Inflammatory macrophage treated with lipopolysaccharide for 1 hour (primary cell): ENCODE data around the gene GPATCH2.
"Not testable (repeated sequence)": the region's sequence is repeated elsewhere in the genome, so short reads cannot be mapped to it uniquely, and the experiment has no call there.

Experiments
- DNase-seq, 2 donors: peaks; one replicate each; pipeline ENCODE4 v3.0.0-alpha.2; 2020 to 2022

Gene GPATCH2

DNA sequence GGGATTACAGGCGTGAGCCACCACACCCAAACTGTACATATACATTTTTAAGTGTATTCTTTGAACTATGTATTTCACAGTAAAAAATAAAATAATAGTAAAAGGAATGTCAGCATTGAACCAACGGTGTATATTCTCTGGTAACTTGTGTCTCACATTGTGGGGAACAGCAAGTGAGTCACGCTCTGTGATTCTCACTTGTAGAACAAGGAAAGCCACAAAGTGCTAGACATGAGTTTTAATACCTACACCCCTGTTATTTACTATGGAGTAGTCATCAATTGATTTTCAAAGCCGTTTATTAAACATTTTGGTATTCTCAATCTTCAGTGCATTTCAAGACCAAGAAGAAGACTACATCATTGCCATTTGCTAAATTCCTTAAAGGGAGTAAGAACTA, 197.2 kb downstream of the GPATCH2 start:
- no peak for DNase-seq

DNA sequence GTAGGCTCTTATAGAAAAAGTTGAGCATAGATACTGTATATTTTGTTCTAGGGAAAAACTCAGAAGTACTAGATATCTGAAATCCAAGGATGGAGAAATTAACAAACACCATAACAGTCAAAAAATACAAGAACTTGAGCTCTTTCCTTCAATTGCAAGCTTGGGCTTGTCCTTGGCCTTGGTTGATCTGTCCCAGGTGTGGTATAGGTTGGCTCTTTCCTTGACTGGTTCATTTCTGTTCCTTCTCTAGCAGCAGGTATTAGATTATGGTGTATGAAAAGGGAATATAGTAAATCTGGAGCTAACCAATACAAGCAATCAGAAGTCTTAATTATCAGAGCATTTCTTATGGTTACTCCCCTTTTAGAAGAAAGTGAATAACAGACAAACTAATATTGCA, 198.6 kb downstream of the GPATCH2 start:
- DNase-seq = no peak

DNA sequence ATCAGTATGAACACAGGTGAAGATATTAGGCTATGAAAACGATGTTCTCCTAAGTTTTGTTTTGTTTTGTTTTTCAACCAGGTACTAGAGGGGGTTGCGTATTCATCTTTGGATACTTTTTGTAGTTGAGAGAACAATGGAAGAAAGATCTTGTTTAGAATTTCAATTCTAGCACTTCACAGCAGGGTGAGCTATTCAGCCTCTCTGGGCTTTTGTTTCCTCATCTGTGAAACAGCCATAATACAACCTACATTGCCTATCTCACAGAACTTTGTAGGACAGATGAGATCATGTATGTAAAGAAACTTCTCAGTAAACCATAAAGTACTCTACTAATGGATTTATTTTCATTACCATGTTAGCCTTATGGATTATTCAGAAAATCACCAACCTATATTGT, 199.5 kb downstream of the GPATCH2 start:
- DNase-seq = no peak

DNA sequence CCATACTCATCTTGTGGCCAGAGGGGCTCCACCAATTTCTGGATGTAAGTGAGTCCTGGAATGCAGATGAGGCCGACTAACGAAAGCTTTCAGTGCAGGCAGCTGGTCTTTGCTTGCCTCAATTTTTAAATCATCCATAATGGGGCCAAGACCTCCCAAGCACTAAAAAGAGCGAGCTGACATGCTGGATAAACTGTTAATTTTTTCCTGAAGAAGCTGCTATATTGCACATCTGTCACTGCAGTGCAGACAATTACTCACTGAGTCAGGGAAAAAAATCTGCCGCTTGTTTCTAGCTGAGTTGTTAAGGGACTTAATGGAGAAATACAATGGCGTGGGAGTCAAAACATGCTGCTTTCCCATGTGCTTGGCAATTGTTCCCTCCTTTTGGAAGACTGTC, 205.5 kb downstream of the GPATCH2 start:
- DNase-seq = no peak

DNA sequence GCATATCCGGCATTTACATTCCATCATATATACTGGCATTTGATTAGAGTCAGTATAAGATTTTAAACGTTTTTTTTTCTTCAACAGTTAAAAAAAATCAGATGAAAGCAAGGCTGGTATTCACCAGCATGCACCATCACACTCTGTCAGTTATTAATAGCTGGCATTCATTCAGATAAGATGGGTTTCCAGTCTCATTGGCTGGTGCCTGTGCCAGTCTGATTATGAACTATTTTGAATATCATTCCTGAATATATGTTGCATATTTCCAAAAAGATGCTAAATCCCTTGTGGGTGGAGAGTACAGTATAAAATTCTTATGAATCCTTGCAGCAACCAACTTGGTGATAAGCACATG, 211.7 kb downstream of the GPATCH2 start:
- no peak for DNase-seq

DNA sequence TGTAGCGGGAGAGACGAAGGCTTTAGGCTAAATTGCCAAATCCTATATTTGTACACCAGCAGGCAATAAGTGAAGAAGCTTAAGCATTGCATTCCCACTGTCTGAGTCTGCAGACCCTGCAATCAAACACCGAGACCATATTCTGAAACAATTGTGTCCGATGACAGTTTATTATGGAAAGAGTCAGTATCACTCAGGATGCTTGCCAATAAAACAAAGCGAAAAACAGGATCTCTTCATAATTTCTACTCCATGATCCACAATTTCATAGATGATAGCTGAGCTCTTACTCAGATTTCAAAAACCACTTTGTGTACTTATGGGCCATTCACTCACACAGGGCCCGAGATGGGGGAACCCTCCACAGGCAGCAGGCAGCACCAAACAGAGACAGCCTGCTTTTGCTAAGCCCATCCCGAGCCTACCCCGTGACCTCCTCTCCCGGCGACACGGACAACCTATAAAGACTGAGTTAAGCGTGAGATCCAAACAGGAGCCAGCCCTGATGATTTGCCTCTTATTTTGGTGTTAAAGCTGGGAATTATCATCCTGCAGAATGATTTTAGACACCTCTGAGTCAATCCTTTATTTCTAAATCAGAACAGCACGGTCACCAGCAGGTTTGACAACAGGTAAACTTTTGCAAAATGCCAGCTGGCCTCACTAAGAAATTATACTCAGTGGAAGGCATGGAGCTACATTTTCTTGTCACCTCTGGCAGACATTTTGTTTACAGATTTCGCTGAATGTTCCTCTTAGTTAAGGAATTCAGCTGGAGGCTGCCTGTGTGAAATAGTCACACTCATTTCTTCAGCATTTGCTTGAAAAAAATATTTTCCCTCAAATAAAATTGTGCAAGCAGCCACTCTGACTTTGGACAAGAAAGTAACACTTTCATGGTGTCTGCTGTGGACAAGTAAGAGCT, 212.4 kb downstream of the GPATCH2 start:
- no peak for DNase-seq

DNA sequence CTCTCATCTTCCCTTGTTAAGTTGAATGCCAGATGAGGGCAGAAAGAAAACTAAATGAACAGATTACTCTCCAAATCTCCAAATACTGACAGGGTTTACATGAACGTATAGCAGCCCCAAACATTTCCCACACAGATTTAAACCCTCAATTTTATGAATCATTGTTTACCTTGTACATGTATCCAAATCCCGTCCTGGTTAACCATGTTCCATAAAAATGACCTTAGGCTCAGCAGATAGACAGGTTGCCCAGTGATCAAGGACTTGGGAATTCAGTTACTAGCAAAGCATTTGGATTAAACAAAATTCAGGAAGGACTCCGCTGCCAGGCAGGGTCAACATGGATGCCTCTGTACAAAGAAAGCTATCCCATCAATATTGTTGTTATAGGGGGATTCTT, 213.5 kb downstream of the GPATCH2 start:
- no peak for DNase-seq

DNA sequence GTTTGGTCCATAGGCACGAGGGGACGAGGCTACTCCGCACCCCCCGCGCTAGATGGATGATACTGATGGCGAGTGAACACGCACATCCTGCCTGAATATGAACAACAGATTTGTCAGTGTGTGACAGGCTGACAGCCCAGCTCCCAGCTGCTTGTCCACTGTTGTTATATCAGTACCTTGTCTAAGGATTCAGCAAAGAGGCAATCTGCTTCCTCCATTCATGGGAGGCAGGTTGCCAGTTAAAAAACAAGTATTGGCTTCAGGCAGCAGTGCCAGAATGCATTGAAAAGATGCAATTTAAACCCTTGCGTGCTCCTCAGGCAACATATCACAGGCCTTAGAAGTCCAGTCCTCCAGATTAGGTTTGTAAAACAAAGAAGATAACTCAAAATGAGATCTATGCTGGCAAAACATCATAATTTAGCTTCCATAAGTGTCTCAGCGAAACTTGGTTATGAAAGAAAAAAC, 223.3 kb downstream of the GPATCH2 start:
- no peak for DNase-seq

DNA sequence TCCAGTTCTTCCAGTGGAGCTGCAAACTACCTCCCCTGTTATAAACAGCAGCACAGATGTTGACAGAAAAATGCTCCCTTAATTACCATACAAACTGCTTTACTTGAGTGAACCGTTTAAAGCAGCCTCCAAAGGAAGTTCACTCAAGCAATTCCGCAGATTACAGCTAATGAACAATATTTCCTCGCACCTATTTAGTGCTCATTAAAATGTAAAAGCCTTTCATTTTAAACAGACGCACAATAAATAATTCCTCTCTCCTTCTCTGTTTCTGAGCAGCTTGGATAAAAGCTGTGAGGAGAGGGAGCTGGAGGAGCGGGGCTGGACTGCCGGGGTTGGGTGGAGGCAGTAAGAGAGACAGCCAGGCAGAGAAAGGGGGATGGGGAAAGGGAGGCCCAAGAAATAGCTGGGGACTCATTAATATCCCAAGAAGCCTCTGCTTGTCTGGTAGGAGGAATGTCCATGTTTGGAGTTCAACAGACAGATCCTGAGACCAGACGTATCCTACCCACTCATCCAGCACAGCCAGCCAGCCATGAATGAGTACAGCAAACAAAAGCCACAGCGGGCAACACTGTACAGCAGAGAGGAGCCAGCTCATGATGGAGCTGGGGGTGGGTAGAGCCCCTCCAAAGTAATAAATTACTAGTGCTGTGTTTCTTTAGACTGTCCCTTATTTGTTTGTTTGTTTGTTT, 227.7 kb downstream of the GPATCH2 start:
- DNase-seq = no peak

DNA sequence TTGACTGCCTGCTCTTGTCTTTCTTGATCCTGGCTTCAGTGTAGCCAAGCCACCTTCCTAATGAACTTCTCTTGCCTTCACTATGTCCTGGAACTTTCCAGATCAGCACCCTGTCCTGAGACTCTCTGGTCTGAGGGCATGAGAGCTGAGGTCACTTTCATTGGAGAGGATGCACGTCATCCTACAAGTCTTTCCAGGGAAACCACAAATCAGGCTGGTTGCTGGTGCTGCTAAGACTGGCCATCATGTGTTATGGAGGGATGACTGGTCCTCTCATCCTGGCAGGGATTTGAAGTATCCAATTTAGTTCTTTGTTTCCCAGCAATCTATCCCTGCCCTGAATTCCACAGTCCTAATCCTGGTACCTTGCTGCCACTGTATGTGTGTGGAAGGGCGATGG, 228.6 kb downstream of the GPATCH2 start:
- DNase-seq = no peak

DNA sequence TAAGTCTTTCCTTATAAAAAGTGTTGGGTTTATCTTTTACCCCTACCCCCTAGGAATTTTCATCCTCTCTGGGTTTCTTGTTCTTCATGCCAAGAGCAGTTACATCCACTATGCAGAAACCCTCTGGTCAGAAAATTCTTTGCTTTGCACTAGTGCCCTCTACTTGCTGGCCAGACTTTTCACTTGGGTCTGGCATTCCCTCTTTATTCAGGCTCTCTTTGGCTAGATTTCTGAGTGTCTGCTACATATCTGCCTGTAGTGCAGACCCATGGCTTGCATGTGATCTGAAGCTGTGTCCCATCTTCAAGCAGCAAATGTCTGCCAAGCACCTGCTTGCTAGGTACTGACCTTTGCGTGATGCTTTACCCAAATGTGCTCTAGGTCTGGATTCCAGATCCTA, 237.0 kb downstream of the GPATCH2 start:
- no peak for DNase-seq

DNA sequence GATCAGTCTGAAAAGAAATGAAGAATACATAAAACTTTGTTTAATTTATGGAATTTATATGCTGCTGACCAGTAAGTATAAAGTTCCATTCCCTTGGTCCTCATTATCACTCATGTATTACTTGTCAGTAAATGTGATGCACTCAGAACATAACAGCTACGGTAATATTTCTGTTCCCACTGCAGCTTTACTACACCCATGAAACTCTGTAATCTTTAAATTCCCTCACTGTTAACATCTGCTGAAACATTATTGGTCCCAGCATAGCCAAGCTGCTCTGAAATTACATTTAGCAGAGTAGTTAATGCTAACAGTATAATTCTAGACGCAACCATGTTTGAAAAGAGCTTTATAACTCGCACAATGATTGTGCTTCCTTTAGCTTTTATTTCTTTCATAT, 238.4 kb downstream of the GPATCH2 start:
- DNase-seq = no peak

DNA sequence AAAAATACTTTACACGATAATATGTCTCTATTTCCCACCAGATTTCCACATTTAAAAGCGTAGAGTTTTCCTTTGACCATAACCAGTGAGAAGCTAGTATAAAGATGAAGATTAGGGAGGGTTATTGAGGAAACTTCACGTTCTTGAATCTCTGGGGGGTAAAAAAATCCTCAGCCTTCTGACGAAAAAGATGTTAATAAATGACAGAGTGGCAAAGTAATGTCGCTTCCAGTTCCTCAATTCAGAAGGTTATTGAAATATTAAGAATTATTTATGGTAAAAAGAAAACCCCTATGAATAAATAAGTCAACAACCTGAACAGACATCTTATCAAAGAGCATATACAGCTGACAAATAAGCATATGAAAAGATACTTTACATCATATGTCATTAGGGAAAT, 241.0 kb downstream of the GPATCH2 start:
- no peak for DNase-seq

DNA sequence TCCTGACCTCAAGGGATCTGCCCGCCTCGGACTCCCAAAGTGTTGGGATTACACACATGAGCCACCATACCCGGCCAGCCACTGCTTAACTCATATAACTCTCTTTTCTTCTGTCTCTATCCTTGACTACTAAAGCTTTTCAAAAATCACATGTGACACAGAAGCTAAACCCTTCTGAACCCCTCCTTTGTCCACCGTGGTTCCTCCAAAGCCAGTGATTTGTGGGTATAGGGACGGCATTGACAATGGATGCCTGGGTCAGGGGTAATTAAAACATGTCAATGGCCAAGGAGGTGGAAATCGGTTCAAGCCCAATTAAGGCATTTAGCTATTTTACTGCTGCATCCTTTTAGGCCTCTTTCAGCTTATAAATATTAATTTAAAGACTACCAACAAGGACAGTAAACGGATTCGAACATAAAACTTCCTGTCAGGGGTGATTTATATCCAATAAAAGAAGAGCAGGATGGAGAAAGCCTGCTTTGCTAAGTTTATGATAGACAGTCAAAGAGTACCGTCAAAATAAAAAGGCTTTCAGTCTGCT, 242.3 kb downstream of the GPATCH2 start:
- DNase-seq = no peak

DNA sequence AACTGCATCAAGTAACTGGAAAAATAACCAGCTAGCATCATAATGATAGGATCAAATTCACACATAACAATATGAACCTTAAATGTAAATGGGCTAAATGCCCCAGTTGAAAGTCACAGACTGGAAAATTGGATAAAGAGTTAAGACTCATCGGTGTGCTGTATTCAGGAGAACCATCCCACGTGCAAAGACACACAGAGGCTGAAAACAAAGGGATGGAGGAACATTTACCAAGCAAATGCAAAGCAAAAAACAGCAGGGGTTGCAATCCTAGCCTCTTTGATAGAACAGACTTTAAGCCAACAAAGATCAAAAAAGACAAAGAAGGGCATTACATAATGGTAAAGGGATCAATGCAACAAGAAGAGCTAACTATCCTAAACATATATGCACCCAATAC, 249.1 kb downstream of the GPATCH2 start:
- not testable (repeated sequence) for DNase-seq

DNA sequence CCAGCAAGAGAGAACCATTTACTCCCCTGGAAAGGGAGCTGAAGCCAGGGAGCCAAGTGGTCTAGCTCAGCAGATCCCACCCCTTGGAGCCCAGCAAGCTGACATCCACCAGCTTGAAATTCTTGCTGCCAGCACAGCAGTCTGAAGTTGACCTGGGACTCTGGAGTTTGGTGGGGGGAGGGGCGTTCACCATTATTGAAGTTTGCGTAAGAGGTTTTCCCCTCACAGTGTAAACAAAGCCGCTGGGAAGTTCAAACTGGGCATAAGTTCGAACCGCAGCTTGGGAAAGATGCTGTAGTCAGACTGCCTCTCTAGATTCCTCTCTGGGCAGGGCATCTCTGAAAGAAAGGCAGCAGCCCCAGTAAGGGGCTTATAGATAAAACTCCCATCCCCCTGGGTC, 251.1 kb downstream of the GPATCH2 start:
- not testable (repeated sequence) for DNase-seq

DNA sequence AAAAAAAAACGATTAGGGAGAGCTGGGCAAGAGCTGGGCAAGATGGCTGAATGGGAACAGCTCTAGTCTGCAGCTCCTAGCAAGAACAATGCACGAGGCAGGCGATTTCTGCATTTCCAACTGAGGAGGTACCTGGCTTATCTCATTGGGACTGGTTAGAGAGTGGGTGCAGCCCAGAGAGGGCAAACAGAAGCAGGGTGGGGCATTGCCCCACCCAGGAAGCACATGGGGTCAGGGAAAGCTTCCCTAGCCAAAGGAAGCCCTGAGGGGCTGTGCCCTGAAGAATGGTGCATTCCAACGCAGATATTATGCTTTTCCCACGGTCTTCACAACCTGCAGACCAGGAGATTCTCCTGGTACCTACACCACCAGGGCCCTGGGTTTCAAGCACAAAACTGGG, 251.6 kb downstream of the GPATCH2 start:
- no peak for DNase-seq
